SK-N-SH treated with all-trans-retinoic acid at 6 μM for 48 hours (cell line): Measurements from ENCODE around the gene MYH9.
"Not testable (repeated sequence)": the region's sequence is repeated elsewhere in the genome, so short reads cannot be mapped to it uniquely, and the experiment has no call there.

Source experiments
- ARNTL ChIP-seq: fragments of 450-650 bp; formaldehyde crosslinking; IDR thresholded peaks from 2 replicates; pipeline ENCODE4 v1.5.0; 2020; ENCODE audit warnings: low read depth, mild to moderate bottlenecking, moderate library complexity, borderline replicate concordance
- ISL1 ChIP-seq: fragments of 250-450 bp; sonication (Bioruptor Pico); IDR thresholded peaks from 2 replicates; pipeline ENCODE4 v2.1.2; 2022; ENCODE audit warnings: mild to moderate bottlenecking, moderate library complexity

- not testable (repeated sequence) for TF ChIP-seq ISL1, ARNTL (CRISPR knock-in tag)
These were observed 123.7 kb downstream of the MYH9 start for GRCh38 chr22:36263886-36264664.
